CD4-positive, alpha-beta T cell treated with Interleukin-17A for 1 hour (primary cell): ENCODE measurements around the gene ITPK1.

Experiments used
- DNase-seq: peaks from one replicate; pipeline ENCODE4 v3.0.0-alpha.2; 2020

Gene ITPK1

DNA sequence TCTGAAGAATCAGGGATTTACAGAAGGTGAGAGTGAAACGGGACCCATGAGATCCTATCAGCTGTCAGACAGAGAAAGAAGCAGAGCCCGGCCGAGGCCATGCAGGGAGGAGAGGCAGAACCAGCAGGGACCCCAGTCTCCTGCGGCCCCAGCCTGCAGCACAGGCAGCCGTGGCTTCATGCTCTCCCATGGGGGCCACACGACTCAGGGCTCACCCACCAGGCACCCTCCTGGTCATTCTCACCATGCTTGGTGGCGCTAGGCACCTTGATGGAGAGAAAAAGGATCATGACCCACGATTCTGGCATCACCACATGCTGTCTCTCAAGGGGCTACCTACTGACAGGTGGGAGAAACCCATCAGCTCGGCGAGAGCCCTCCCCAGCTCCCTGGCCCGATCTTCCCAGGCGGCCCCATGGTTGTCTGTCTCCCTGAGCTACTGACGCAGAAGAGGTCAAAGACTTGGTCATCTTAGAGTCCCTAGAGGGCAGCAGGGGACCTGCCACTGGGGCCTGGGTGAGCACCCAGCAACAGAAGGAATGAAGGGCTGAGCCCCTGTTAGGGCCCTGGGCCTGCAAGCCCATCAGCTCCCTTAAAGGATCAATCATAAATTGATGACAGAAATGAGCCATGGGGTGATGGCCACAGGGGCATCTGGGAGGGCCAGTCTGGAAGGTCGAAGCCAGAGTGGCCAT lies 58.0 kb downstream of the ITPK1 start:
- no peak for DNase-seq

DNA sequence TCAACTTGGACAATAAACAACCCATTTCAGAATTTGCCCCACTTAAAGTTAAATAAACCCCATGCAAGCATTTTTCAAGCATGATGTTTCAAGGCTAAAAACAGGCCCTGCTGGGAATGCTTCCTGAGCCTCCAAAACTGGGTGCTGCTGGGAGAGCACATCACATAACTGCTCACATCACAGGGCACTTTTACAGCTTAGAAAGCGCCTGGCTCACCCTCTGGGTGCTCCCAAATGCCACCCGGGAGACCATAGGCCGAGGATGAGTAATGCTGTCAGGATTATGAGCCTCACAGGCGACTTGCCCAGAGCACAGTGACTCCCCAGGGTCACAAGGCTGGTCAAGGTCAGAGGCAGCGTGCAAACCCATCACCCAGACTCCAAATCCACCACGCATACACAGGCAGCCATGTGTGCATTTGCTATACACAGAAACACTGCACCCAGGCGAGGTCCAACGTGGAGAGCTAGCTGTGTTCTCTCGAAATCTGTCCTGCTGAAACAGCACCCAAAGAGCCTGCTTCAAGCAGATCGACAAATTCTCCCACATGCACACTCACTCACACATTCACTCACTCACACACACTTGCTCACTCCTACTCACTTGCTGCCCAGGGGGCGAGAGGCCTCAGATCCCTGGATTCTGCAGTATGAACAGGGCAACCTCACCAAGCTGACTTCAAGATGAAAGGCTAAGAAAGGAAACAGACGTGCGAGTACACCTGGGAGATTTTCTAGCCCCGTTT lies 58.7 kb downstream of the ITPK1 start:
- DNase-seq, result no peak

DNA sequence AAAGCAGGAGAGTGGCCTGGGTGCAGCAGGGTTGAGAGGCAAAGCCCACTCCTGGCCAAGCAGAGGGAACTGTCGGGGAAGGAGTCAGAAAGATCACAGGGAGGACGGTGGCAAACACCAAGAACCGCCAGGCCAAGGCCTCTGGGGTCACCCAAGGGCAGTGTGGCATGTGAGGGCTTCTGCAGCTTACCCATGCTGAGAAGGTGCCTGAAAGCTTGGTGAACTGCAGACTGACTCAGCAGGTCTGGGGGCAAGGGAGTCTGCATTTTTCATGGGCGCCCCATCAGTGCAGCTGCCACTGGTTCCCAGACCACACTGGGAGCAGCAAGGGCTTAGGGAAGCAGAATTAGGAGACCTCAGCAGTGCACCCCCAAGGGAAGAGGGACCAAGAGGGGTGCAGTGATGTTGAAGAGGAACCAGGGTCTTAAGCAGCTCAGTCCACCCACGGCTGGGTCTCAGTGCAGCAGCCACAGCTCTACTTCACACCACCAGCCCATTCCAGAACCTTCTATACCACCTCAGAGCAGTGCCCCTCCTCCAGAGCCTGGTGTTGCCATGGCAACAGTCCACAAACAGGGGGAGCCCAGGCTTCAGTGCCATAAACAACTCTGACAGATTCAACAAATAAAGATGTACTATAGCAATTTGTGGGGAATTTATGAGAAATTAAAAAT lies 59.4 kb downstream of the ITPK1 start:
- peak; percentile 38 for DNase-seq

DNA sequence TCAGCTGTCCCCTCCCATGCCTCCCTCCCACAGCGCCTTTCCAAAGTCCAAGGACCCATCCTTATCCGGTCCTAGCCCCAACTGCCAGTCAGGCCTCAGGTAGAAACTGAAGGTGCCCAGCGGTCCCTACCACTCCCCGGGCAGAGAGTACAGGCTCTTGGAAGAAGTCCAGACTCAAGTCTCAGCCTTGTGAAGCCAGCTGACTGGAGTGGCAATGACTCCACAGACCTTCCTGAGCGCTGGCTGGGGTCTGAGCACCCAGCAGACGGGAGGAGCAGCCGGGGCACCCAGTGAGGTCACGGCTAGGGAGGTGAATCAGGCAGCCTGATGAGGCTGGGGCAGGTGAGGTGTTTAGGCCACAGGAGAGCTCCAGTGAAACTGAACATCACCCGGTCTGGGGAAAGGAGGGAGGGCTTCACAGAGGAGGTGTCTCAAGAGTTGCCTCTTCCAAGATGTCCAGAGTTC lies 60.0 kb downstream of the ITPK1 start:
- DNase-seq, result no peak

DNA sequence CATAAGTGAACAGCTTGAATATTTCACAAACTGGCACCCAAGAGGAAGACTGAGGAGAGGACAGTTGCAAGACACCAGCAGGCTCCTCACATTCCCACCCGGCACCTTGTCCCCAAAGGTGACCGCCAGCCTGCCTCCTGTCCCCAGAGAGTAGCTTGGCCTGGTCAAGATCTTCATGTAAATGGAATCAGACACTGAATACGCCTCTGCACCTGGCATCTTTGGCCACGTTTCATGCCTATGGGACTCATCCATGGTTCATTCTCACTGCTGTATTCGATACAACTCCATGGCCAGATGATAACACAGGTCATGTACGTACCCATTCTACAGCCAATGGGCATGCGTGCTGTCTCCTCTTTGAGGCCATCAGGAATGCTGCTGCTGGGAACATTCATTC lies 60.8 kb downstream of the ITPK1 start:
- DNase-seq, result no peak

DNA sequence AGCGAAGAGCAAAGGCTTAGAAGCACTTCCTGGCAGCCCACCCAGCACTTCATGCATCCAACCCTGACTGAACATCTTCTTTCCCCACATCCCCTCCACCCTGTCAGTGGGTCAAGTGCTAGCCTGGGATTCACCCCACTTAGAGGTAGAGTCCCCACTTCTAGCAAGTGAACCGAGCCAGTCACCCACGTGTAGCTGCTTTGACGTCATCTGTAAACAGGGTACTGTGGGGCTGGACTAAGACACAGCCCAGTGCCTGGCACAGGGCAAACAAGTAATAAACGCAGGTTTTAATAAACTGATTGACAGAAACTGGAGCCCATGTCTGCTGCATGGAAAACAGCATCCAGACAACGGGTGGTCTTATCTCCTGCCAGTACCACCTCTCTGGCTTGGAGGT lies 61.7 kb downstream of the ITPK1 start:
- DNase-seq, result no peak

DNA sequence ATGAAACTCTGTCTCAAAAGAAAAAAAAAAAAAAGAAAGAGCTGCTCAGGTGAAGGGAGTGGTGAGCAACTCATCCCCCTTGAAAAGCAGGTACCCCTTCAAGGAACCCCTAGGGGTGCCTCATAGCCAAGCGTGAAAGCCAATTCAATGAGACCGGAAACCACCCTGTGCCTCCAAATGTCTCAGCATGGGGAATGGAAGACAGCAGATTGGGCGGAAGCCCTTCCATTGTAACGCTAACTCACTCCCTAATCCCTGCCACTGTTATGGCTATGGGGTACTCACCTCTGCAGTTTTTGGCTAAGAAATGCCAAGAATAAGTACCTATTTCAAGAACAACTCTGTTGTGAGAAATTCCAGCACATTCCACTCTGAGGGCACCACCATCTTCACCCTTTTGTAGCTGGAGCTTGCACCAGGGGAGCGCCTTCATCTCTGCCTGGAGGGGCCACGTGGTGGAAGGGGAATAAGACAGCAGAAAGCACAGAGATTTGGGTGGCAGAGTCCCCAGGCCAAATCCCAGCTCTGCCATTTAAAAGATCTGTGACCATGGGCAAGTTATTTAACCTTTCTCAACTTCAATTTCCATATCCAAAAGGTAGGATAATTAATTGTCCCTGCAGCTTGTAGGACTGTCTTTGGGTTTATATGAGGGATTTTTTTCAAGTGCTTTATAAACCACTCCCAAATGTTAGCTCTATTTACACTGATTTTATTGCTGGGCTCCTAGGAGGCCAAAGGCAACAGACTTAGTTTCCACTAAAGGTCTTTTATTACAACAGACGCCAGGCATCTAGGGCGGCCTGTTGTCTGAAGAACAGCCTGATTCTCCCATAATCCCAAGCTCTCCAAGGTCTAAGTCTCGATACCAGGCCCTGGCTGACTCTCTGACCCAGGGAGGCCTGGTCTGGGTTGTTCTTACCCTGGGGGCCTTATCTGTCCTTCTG lies 63.9 kb downstream of the ITPK1 start:
- no peak for DNase-seq

DNA sequence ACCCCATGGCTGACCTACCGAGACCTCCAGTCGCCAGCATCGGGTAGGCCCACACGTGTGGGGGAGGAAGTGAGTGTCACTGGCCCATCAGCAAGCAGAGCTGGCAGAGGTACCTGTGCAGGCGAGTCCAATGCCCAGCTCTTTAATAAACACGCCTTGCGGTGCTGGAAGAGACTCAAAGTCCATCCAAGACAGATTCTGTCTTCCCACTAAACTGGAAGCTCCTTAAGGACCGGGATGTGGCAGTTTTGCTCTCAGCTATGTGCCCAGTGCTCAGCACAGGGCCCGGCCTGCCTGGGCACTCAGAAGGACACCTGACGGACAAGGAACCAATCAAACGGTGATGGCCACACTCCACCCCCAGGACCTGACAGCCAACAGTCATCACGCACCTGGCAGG lies 65.0 kb downstream of the ITPK1 start:
- DNase-seq, result no peak

DNA sequence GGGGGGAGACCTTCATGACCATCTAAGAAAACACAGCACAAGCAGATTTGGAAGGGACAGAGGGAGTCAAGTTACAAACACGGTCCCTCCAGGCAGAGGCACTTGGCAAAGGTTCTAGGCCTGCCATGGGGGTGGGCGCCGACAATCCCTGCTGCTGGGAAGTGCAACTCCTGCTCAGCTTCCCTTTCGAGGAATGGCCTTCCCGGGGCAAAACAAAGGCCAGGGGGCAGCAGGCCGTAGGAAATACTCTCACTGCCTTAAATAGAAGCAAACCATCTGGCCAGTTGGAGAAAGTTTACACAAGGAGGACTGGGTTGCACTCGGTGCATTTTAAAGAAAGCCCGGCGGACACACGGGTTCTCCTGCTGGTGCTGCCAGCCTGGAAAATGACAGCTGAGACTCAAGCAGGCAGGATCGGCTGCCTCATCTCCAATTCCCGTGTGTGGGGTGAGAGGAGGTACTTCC lies 65.8 kb downstream of the ITPK1 start:
- DNase-seq, result no peak

DNA sequence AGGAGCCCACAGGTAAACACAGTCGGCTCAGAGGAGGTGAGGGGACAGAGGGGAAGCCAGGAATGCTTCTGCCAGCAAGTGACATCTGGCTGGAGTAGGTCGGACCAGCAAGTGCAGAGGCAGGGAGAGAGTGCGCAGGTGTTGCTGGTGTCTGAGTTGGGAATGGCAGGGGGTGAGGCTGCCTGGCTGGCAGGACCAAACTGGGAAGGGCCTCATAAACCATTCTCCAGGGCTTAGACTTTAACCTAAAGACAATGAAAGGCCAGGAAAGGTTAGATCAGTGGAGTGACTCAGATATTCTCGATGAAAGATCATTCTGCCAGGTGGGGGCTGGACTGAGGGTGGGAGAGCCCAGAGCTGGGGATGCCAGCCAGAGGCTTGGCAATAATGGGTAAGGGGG lies 66.4 kb downstream of the ITPK1 start:
- DNase-seq, result no peak

DNA sequence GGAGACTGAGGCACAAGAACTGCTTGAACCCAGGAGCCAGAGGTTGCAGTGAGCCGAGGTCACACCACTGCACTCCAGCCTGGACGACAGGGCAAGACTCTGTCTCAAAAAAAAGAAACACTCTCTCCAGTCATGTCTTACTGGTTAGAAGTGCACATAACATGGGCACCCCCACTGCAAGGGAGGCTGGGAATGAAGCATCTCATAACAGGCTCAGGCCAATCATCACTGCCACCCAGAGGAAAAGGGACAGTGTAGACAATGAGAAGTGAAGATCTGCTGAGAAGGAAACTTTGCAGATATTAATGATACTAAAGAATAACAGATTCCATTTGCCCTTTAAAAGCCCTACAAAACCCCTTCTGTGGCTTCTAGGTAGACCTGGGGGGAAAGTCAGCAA lies 66.9 kb downstream of the ITPK1 start:
- DNase-seq, result no peak

DNA sequence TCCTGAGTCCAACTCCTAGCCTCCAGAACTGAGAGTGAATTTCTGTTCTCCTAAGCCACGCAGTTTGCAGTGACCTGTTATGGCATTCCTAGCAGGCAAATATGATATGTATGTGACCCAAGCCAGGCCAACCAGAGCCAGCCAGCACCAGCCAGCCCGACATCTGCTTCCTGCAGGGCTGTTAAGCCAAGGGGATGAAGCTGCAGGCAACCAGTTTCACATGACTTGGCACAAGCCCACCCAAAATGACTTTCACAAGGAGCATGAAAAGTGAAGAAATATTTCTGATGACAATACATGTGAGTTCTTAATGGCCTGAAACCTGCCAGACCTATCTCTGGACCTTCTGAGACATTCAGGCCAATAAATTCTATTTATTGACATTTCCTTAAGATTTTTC lies 68.1 kb downstream of the ITPK1 start:
- no peak for DNase-seq

DNA sequence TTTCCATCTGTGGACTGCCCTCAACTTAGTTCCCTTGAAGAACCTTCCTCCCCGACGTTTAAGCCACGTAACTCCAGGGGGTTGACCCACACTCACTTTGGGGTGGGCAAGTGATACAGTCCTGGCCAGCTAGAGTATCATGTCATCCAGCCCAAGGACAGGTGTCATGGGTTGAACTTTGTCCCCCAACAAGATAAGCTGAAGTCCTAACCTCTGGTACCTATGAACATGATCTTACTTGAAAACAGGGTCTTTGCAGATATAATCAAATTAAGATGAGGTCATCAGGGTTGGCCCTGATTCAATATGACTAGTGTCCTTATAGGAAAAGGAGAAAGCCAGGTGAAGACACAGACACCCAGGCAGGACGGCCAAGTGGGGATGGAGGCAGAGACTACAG lies 68.6 kb downstream of the ITPK1 start:
- no peak for DNase-seq

DNA sequence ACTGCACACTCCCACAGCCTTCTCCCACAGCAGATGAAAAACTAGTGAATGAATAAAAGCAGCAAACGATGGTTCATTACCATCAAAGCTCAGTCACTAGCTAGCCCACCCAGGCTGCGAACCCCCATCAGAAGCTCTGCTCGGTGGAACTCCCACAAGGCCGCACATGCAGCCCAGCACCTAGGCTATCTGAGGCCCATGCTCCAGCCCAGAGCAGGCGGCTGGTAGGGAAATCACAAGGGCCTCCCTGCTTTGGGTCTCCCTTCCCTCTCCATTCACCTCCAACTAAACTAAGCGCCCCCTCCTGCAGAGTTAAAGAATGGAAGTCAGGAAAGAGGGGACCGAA lies 69.0 kb downstream of the ITPK1 start:
- DNase-seq, result no peak

DNA sequence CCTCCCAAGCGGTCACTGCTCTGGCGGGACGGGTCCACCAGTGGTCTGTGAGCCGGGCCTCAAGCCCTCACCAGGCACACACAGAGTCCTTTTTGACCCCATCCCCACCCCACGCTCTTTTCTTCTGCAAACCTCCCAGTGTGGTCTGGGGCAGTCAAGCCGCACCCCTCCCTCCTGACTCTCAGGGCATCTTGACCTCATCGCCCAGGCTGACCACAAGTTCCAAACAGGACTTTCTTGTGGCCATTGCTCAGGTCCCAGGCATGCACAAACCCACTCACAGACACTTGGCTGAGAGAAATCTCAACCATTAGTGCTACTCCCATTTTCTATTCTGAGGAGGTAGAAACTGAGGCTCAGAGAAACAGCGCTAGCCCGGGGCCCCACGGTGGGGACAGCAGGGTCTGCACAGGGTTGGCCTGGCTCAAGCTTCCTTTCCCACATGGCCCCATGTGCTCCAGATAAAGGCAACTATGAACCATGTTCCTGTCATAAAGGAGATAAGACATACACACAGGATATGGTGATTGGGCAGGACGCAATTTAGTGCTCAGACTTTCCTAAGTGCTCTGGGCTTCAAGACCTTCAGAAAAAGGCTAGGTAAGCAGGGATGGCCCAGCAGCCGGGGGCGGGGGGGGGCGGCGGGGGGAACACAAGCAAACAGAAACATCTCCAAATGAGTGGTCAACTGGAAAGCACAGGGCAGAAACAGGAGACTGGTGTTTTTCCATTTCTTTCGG lies 69.6 kb downstream of the ITPK1 start:
- DNase-seq, result no peak

DNA sequence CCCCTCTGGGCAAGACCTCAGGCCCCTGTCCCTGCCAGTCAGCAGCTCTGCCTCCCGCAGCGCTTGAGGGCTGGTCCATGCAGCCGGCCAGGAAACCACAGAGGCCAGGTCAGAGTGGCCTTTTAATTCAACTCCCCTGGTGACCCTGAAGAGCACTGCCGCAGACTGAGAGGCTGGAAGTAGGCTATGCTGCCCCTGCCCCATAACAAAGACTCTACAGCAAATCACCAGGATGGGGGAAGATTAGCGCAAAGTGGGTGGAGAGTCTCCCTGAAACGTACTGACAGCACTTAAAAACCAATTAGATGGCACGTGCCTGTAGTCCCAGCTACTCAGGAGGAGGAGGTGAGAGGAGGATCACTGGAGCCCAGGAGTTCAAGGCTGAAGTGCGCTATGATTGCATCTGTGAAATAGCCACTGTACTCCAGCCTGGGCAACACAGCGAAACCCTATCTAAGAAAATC lies 70.5 kb downstream of the ITPK1 start:
- no peak for DNase-seq

DNA sequence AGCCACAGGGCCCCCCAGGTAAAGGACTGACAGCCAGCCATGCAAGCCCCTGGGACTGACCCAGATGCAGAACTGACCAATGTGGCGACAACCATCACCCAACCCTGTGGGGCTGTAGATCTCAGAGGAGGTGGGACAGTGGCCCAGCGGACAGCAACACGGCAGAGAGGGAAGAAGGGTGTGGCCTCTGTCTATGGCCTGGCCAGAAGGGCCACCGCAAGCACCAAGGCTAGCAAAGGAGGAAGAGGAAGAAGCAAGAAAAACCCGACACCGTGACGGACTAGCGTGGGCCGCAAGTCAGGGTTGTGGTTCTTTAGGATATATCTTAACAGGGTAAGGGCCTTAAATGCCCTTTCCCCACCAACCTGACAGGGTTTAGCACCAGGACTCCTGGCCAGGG lies 71.2 kb downstream of the ITPK1 start:
- DNase-seq, result no peak

DNA sequence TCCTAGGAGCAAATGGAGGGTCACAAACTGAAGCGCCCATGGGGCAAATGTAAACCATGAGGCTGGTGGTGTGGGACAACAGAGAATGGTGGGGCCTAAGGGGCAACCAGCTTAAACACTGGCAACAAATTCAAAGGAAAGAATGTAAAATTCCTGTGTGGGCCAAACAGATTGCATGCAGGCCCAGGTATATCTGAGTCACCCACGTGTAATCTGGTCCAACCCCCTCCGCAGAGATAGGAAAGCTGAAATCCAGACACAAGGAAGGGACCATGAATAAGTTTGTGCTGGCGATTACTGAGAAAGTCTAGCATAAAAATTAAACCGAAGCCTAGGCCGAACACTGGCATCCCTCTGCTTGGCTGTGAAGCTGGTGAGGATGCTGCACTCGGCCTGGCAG lies 71.6 kb downstream of the ITPK1 start:
- no peak for DNase-seq

DNA sequence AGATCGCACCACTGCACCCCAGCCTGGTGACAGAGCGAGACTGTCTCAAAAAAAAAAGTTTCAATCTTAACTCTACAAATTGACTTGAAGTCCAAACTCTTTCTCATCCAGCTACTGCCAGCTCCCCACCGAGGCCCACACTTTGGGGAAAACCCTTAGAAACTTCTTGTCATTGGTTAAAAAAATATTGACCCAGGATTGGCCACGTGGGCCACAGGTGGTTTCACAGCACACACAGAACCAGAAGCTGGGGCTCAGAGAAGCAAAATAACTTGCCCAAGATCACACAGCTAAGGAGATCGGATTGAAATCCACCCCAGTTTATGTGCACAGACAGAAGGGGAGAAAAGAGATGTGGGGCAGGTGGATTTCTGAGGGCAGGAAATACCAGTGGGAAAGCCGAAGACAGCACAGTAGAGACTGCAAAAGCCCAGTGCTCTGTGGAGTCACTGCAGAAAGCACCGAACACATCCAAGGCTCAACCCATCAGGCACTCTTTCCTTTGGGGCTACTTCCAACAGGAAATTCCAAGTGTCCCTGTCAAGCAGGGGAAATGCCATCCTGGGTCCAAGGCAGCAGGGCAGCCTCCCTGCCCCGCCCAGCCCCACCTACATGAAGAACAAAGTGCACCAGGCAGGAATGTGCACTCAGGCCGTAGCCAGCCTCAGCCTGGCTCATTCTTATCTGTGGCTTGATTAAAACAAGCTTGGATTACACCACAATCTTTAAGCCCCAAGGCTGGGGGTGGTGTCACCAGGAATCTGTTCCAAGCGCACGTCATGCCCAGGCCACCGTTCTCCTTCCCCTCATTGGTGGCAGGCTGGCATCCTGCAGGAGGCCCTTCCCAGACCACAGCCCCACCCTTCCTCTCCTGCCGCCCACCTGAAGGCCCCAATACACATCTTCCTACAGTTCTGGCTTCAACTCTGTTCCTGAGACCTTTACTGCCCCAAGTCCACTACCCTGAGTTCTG lies 72.5 kb downstream of the ITPK1 start:
- DNase-seq, result no peak

DNA sequence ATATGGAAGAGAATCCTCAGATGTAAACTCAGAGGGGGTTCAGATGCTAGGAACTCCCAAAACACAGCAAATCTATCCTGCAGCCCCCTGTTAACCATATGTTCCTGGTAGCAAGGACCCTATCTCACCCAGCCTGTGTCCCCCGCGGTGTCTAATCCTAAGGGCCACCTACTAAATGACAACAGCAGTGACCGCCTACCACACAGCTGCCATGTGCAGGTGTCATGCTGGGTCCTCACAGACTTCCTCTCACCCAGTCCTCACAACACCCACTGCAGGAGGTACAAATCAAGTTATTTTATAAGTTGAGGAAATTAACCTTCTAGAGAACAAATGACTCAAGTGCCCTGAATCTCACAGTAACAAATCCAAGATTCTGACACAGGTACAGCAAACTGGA lies 73.9 kb downstream of the ITPK1 start:
- DNase-seq, result no peak

DNA sequence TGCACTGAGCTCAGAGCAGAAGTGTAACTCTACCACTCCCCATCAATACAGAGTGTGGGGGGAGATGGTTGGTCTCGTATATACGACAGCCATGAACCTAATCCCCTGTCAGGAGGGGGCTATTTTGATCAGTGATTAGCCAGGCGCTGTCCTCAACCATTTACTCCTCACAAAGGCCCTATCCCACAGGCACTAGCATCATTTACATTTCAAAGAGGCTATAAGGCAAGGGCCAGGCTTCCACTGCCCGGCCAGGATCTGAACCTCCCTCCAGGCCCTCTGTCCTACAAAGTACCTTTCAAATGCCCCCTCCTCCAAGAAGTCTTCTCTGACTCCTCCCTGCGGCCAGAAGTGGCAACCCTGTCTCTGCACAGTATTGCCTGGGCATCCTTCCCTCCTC lies 74.7 kb downstream of the ITPK1 start:
- DNase-seq, result no peak
